ENCODE measurements around the gene CUX1. TPM values are rescaled to one million over a fixed set of nuclear protein-coding genes. Genes with fewer than 3 reads are reported as not detected.

Gene CUX1
- total RNA-seq, 4 donors from 2014 or later: 58.2 to 295 (median 76.9) TPM

- H3K9me3 ChIP-seq: no peaks in the 10 kb centered on the region
- TF ChIP-seq CTCF (IDR thresholded peaks at IDR 0.05) (no peak), POLR2A (IDR thresholded peaks at IDR 0.05) (no peak)
- H3K27ac ChIP-seq: no peak overlapping the region
- no peaks in the 10 kb centered on the region for H3K27me3 ChIP-seq
- intact Hi-C loops (cut with DNase I; ENCODE audit: low total_unique reads): no loop called here
- no peaks in the 10 kb centered on the region for H3K36me3 ChIP-seq
- DNase-seq: no peak
- H3K4me1 ChIP-seq: no peaks in the 10 kb centered on the region
- H3K4me3 ChIP-seq: no peak overlapping the region
These were observed 247.8 kb downstream of the CUX1 start for GRCh38 chr7:102065226-102065625.

- H3K9me3 ChIP-seq: no peaks in the 10 kb centered on the region
- no peak for DNase-seq
- TF ChIP-seq CTCF (IDR thresholded peaks at IDR 0.05): no peak
- TF ChIP-seq POLR2A (IDR thresholded peaks at IDR 0.05): no peak
- H3K27ac ChIP-seq: no peak overlapping the region
- no peaks in the 10 kb centered on the region for H3K36me3 ChIP-seq
- intact Hi-C loops (cut with DNase I; ENCODE audit: low total_unique reads): no loop called here
- no peaks in the 10 kb centered on the region for H3K4me1 ChIP-seq
- H3K27me3 ChIP-seq: no peaks in the 10 kb centered on the region
- H3K4me3 ChIP-seq: no peak overlapping the region
These were observed 249.1 kb downstream of the CUX1 start for GRCh38 chr7:102066476-102066875.

GRCh38 chr7:102068846-102069245 is 251.4 kb downstream of the CUX1 start:
- Histone ChIP-seq H3K27me3 (no peaks in the 10 kb centered on the region), H3K4me1 (no peaks in the 10 kb centered on the region), H3K27ac (no peak overlapping the region), H3K9me3 (no peaks in the 10 kb centered on the region), H3K36me3 (no peaks in the 10 kb centered on the region), H3K4me3 (no peak overlapping the region)
- DNase-seq: no peak
- TF ChIP-seq POLR2A (IDR thresholded peaks at IDR 0.05): no peak
- intact Hi-C loops (cut with DNase I; ENCODE audit: low total_unique reads): no loop called here

DNA sequence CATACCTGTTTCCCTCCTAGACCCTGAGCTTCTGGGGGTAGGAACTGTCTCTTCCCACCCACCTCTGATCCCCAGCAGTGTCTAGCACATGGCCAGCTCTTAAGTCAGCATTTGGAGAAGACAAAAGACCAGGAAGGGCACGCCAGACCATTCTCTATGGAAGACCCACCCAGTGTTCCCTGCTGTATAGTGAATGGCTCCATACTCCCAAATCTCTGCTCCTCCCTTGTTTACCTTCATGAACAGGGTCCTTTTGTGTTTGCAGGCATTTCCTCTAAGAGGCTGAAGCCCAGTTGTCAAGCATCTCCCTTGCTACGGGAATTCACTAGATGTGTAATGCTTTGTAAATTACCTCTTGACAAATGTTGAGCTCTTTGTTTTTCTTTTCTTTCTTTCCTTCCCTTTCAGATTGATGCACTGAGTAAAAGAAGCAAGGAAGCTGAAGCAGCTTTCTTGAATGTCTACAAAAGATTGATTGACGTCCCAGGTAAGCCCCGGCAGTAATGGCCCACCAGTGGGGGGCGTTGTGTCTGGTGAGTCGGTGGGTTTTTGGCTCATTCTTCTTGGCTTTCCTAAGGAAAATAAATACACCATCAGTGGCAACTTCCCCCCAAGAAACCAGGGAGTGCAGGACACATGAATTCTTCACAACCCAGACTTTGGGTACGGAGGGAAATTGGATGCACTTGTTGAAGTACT is 252.7 kb downstream of the CUX1 start:
- Histone ChIP-seq H3K27me3 (no peaks in the 10 kb centered on the region), H3K4me1 (no peaks in the 10 kb centered on the region), H3K27ac (no peak overlapping the region), H3K36me3 (no peaks in the 10 kb centered on the region), H3K4me3 (no peak overlapping the region), H3K9me3 (no peaks in the 10 kb centered on the region)
- DNase-seq: no peak
- intact Hi-C loops (cut with DNase I; ENCODE audit: low total_unique reads): no loop called here
- TF ChIP-seq CTCF (IDR thresholded peaks at IDR 0.05): no peak
- no peak for TF ChIP-seq POLR2A (IDR thresholded peaks at IDR 0.05)

DNA sequence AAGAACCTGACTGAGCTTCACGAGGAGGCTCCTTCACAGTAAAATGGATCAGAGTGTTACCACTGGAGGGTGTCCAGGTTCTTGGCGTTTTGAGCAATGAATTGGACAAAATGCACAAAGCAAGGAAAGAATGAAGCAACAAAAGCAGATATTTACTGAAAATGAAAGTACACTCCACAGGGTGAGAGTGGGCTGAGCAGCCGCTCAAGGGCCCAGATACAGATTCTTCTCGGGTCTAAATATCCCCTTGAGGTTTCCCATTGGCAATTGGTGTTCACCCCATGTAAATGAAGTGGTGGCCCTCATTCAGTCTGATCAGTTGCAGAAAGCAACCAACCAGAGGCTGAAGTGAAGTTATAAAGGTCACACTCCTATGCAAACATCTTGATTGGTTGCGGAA is 254.6 kb downstream of the CUX1 start:
- TF ChIP-seq CTCF (IDR thresholded peaks at IDR 0.05) (no peak), POLR2A (IDR thresholded peaks at IDR 0.05) (no peak)
- H3K27ac ChIP-seq: no peak overlapping the region
- no peaks in the 10 kb centered on the region for H3K9me3 ChIP-seq
- intact Hi-C loops (cut with DNase I; ENCODE audit: low total_unique reads): no loop called here
- DNase-seq: no peak
- H3K36me3 ChIP-seq: no peaks in the 10 kb centered on the region
- no peak overlapping the region for H3K4me3 ChIP-seq
- no peaks in the 10 kb centered on the region for H3K27me3 ChIP-seq
- H3K4me1 ChIP-seq: no peaks in the 10 kb centered on the region

Measured in uterus (tissue), 4 donors.